ENCODE results near the gene POLG. TPM values are rescaled to one million over a fixed set of nuclear protein-coding genes. Genes with fewer than 3 reads are reported as not detected.
"Not testable (repeated sequence)": the region's sequence is repeated elsewhere in the genome, so short reads cannot be mapped to it uniquely, and the experiment has no call there.

Gene POLG
- total and polyA plus RNA-seq, 3 donors from 2014 or later = 31.6 to 73.3 (median 65.2) TPM

GRCh38 chr15:89293012-89293411, 41.6 kb downstream of the POLG start:
- intact Hi-C loops (cut with DNase I; ENCODE audit: low total_unique reads) = no loop called here
- no peak overlapping the region for H3K4me3 ChIP-seq
- 93 to 98% methylated on average over 2 of the region's 2 CpGs for WGBS, 2 donors
- no peaks in the 10 kb centered on the region for H3K36me3 ChIP-seq (ENCODE audit: low read depth, missing control alignments)
- no peaks in the 10 kb centered on the region for H3K4me1 ChIP-seq
- H3K9me3 ChIP-seq = no peaks in the 10 kb centered on the region
- DNase-seq = no peak
- TF ChIP-seq POLR2A (IDR thresholded peaks at IDR 0.05) (no peak), CTCF (IDR thresholded peaks at IDR 0.05) (no peak)
- no peak overlapping the region for H3K27ac ChIP-seq
- no peaks in the 10 kb centered on the region for H3K27me3 ChIP-seq

GRCh38 chr15:89291934-89292438, 42.6 kb downstream of the POLG start:
- Histone ChIP-seq H3K27ac (no peak overlapping the region), H3K36me3 (ENCODE audit: low read depth, missing control alignments) (no peaks in the 10 kb centered on the region), H3K4me3 (no peak overlapping the region), H3K27me3 (no peaks in the 10 kb centered on the region), H3K4me1 (no peaks in the 10 kb centered on the region), H3K9me3 (no peaks in the 10 kb centered on the region)
- TF ChIP-seq CTCF (IDR thresholded peaks at IDR 0.05) (no peak), POLR2A (IDR thresholded peaks at IDR 0.05) (no peak)
- WGBS, 2 donors = 86 to 94% methylated on average over 2 of the region's 2 CpGs
- DNase-seq = no peak
- intact Hi-C loops (cut with DNase I; ENCODE audit: low total_unique reads) = no loop called here

GRCh38 chr15:89283201-89283600, 51.4 kb downstream of the POLG start:
- Histone ChIP-seq H3K27ac (no peak overlapping the region), H3K4me1 (no peaks in the 10 kb centered on the region), H3K36me3 (ENCODE audit: low read depth, missing control alignments) (no peaks in the 10 kb centered on the region), H3K9me3 (no peaks in the 10 kb centered on the region), H3K27me3 (no peaks in the 10 kb centered on the region), H3K4me3 (no peak overlapping the region)
- intact Hi-C loops (cut with DNase I; ENCODE audit: low total_unique reads) = no loop called here
- DNase-seq = no peak
- TF ChIP-seq CTCF (IDR thresholded peaks at IDR 0.05) = no peak
- WGBS, 2 donors = 85 to 89% methylated on average over 4 of the region's 4 CpGs

- 92 to 94% methylated on average over 4 of the region's 4 CpGs for WGBS, 2 donors
- no peaks in the 10 kb centered on the region for H3K9me3 ChIP-seq
- TF ChIP-seq CTCF (IDR thresholded peaks at IDR 0.05) (no peak), POLR2A (IDR thresholded peaks at IDR 0.05) (no peak)
- no peaks in the 10 kb centered on the region for H3K4me1 ChIP-seq
- H3K27me3 ChIP-seq = no peaks in the 10 kb centered on the region
- no peak overlapping the region for H3K4me3 ChIP-seq
- intact Hi-C loops (cut with DNase I; ENCODE audit: low total_unique reads) = no loop called here
- no peaks in the 10 kb centered on the region for H3K36me3 ChIP-seq (ENCODE audit: low read depth, missing control alignments)
- H3K27ac ChIP-seq = no peak overlapping the region
- no peak for DNase-seq
These were observed 52.0 kb downstream of the POLG start for GRCh38 chr15:89282631-89283030.

- H3K27me3 ChIP-seq = no peaks in the 10 kb centered on the region
- TF ChIP-seq POLR2A (IDR thresholded peaks at IDR 0.05) = no peak
These were observed 56.3 kb downstream of the POLG start for GRCh38 chr15:89278307-89278706.

GRCh38 chr15:89277281-89277680, 57.3 kb downstream of the POLG start:
- intact Hi-C loops (cut with DNase I; ENCODE audit: low total_unique reads); H3K9me3 ChIP-seq; H3K4me3 ChIP-seq; H3K27ac ChIP-seq; H3K36me3 ChIP-seq (ENCODE audit: low read depth, missing control alignments); H3K4me1 ChIP-seq; H3K27me3 ChIP-seq; DNase-seq: not testable (repeated sequence)
- 93 to 99% methylated on average over 4 of the region's 4 CpGs for WGBS, 2 donors

More at GRCh38 chr15:89278307-89278706, 56.3 kb downstream of the POLG start:
- intact Hi-C loops (cut with DNase I; ENCODE audit: low total_unique reads) = no loop called here
- Histone ChIP-seq H3K4me1 (no peaks in the 10 kb centered on the region), H3K27ac (no peak overlapping the region), H3K36me3 (ENCODE audit: low read depth, missing control alignments) (no peaks in the 10 kb centered on the region), H3K4me3 (no peak overlapping the region), H3K9me3 (no peaks in the 10 kb centered on the region)
- WGBS, 2 donors = 90 to 94% methylated on average over 1 of the region's 1 CpG
- no peak for DNase-seq
